Activated T-helper 1 cell treated with anti-CD3 and anti-CD28 coated beads, Interleukin-2, amount 50 U/mL, for 16 hours (primary cell): Measurements from ENCODE around the gene PDE1A.

Source experiments
- DNase-seq, 2 donors: peaks; one replicate each; pipeline ENCODE4 v3.0.0-alpha.2; 2020; ENCODE audit warnings: low read depth in 1 of 2, low spot score in 1 of 2

Gene PDE1A

DNA sequence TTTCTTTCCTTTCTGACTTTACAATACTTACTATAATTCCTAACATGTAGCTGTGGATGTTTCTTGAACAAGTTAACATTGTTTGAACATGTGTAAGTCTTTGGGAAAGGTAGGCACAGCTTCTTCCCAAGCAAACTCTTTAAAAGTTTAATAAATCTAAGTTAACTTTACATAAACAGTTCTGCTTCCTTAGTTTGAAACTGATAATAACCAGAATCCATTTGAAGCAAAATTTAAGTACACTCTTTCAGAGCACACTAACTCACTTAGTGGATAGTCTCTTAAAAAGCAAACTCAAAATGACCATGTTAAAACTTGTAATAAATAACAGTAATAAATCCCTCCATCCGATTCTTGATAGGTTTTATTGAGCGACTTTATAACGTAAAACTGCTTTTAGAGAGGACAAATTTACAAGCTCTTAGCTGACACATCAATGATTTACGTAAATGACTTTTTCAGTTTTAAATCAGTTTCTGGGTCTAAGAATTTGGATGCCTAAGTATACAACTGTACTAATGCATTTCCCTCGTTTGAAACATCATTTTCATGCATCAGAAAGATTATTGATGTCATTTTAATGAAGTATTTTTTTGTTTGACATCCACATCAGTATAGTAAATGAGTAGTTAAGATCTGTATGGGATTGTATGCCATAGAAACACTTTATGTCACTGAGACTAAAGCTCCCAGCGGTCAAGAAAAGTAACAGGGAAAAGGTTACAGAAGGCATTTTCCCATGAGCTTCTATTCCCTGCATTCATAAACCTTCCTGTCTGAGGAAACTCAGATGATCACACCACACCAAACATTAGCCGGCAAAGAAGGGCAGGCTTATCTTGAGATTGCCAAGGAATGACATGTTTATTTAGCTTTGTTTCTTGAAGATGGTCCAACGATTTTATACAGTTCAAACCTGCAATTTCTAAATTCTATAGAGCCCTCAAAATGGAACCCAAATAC, 67.5 kb downstream of the PDE1A start:
- no peak for DNase-seq

- no peak for DNase-seq
Observed at GRCh38 chr2:182358601-182359000, 68.2 kb downstream of the PDE1A start.

- DNase-seq = no peak
Observed at GRCh38 chr2:182355815-182356214, 71.0 kb downstream of the PDE1A start.

DNA sequence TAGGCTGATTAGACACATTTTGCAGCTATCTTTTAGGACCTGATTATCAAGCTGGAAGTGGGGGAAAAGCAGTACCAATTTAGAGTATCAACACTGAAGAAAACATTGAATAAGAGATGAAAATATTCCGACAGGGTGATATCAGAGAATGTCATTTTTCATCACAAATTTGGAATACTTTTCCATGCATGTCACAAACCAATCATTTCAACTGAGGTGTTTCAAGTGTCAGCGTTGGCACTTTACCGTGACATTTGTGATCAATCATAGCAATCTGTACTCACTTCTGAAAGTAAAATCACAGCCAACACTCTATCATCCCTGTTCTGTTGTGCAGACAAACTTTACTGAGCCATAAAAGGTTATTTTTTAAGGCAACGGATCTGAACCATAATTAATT, 75.4 kb downstream of the PDE1A start:
- no peak for DNase-seq

DNA sequence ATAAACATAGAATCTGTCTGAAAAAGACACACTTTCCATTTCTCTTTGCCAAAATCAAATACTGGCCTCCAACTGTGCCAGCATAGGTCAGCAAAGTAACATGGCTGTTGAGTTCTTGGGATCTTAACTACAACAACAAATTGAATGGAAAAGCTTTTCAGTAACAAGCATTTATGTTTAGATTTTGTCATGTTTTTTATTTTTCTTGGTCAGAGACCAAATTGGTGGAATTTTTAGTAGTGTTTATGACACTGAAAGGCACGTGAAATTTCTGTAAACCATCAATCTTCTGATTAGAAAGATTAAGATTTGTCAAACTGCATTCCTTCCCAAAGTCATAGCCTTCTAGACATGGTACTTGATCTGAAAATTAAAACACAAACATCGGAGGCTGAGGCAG, 77.6 kb downstream of the PDE1A start:
- no peak for DNase-seq

DNA sequence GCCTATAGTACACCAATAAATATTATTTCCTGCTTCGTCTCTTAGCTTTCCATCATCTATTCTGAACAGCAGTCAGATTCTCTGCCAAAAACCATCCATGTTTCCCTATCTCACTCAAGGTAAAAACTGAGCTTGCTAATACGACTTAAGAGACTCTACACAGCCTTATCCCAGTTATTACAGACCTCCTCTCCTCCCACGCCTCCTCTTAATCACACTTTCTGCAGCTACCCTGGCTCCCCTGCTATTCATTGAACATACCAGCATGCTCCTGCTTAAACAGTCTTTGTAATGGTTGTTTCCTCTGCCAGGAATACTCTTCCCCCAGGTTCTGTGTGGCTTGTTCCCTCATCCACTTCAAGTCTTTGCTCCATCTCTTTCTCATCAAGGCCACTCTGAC, 81.5 kb downstream of the PDE1A start:
- DNase-seq = no peak

- DNase-seq = no peak
Observed at GRCh38 chr2:182330451-182331305, 96.2 kb downstream of the PDE1A start.

GRCh38 chr2:182324665-182325064, 102.2 kb downstream of the PDE1A start:
- DNase-seq = no peak

DNA sequence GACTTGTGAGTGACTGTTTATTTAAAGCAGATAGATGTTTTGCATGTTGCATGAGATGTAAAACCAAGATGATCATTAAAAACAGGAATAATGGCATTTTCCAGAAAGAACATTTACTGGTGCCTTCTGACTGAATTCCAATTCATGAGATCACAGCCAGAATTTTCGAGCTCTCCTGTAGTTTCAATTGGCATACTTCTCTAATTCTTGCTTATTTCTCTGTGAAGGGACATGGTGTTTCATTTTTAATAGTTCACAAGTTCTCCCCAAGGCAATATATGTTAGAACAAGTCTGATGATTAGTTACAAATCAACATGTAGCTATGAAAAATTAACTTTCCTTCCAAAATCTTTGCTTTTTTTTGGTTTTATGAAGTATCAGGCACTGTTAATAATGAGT, 105.7 kb downstream of the PDE1A start:
- no peak for DNase-seq

- no peak for DNase-seq
Observed at GRCh38 chr2:182319556-182320505, 107.0 kb downstream of the PDE1A start.

DNA sequence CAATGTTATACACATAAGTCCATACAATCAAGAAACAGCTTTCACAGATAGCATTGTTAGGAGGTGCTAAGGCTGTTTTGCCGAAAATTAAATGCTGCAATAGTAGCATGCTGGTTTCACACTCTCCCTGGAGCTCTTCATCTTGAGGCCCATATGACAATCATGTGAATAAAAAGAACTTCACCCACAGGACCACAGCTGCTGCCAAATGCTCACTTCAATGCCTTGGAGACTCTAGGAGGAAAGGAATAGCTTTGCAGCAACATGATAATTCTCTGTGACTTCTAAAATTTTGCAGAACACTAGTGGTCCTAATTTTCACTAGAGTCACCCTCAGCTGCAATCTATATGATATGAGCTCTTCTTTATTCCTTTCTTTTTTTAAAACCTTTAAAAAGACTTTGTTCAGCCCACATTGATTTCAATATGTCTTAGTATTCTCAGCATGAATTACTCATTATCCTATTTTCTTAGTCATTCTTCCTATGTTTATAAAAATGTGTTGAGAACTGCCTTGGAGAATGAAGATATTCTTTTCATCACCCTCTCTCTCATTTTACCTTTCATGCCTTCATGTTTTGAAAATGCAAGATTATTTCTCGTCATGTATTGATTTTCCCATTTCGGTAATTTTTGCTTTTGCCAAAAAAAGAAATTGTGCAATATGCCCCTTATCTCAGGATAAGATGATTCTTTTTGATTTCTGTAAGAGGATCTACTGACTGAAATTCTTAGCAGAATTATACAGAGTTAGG, 108.2 kb downstream of the PDE1A start:
- DNase-seq = no peak

DNA sequence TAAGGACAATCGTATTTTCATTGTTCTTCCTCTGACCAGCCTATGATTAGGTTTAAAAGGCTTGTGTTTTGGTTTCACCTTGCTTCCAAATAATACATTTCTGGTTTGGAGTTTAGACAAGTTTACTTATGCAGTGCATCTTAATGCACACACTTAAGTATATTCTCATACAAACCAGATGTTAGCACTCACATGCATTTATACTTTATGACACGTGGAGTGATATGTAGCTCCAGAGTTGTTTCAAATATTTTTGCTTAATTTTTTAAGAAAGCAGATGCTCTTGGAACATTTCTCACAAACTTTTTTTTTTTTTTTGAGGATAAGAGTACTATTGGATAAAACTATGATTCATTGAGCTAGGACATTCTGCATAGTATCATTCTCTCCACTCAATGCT, 109.9 kb downstream of the PDE1A start:
- no peak for DNase-seq

GRCh38 chr2:182302972-182303371, 123.9 kb downstream of the PDE1A start:
- DNase-seq = no peak

GRCh38 chr2:182302174-182302573, 124.7 kb downstream of the PDE1A start:
- no peak for DNase-seq

GRCh38 chr2:182301093-182301492, 125.7 kb downstream of the PDE1A start:
- DNase-seq = no peak

DNA sequence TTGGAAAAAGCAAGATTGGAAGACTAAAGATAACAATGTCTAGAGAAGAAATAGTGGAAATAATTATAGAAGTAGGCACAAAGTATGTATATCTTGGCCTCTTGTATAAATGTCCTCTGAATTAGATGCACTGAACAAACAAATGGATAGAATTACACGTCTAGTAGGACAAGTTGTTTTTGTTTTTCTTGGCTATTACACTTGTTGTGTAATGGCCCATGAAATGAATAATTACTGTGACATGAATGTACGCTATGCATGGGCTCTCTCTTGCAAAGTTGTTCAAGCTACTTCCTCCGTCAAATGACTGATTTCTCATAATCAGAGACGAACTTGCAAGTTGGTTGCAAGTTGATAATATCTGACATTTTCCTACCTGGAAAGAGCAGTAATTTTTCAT, 126.2 kb downstream of the PDE1A start:
- no peak for DNase-seq

DNA sequence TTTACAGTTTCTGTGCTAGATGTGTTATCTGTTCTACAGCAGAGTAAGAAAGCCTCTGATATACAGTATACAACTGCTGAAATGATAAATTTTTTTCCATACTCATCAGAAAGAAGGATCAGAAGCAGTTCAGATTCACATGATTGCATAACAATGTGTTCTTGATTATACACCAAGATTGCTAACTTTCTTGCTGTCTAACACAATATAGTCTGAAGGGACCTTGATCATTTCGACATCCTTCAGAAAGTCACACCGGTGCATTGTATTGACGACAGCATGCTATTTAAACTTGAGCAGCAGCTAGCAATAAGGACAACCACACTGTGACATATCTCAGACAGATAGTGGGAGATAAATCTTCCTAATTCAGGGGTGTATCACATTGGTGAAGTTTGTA, 127.2 kb downstream of the PDE1A start:
- DNase-seq = no peak

- no peak for DNase-seq
Observed at GRCh38 chr2:182298456-182298855, 128.4 kb downstream of the PDE1A start.

- DNase-seq = no peak
Observed at GRCh38 chr2:182291296-182291695, 135.5 kb downstream of the PDE1A start.

DNA sequence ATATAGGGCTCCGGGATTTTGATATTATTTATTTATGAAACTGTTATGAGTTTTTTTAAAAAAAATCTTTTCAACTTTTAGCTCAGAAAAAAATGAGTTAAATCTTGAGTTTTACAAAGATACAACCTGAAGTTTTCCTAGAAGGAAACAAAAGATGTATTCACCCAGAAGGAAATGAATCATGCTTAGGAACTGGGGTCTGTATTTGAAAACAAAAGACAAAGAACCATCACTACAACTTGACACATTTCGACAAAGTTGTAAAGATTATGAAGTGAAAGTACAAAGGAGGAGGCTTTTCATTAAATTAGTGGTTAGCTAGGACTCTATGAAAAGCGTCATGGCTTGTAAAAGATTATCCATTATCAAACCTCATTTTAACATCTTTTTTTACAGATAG, 143.3 kb downstream of the PDE1A start:
- DNase-seq = no peak
